Measurements from ENCODE around the gene ZNF668.

ZNF668 gene

GRCh38 chr16:31081428-31082351 is 7.7 kb upstream of the ZNF668 start:
- DNase-seq (ENCODE audit: low read depth in 2 of 2): no peak

- DNase-seq (ENCODE audit: low read depth in 2 of 2): no peak
These were observed 6.8 kb upstream of the ZNF668 start for GRCh38 chr16:31080756-31081419.

- DNase-seq (ENCODE audit: low read depth in 2 of 2): no peak
These were observed 6.1 kb upstream of the ZNF668 start for GRCh38 chr16:31080035-31080629.

GRCh38 chr16:31079342-31079944 is 5.4 kb upstream of the ZNF668 start:
- DNase-seq (ENCODE audit: low read depth in 2 of 2): no peak

- no peak for DNase-seq (ENCODE audit: low read depth in 2 of 2)
These were observed 4.7 kb upstream of the ZNF668 start for GRCh38 chr16:31078597-31079341.

GRCh38 chr16:31077592-31078396 is 3.8 kb upstream of the ZNF668 start:
- DNase-seq (ENCODE audit: low read depth in 2 of 2): no peak

GRCh38 chr16:31077024-31077423 is 3.0 kb upstream of the ZNF668 start:
- no peak for DNase-seq (ENCODE audit: low read depth in 2 of 2)

GRCh38 chr16:31076319-31076718 is 2.3 kb upstream of the ZNF668 start:
- DNase-seq (ENCODE audit: low read depth in 2 of 2): no peak

GRCh38 chr16:31074814-31075183 is 759 bp upstream of the ZNF668 start:
- DNase-seq (ENCODE audit: low read depth in 2 of 2): no peak

- DNase-seq (ENCODE audit: low read depth in 2 of 2): peak; percentile 84 to 87
These were observed 684 bp downstream of the ZNF668 start for GRCh38 chr16:31073142-31073969.

- DNase-seq (ENCODE audit: low read depth in 2 of 2): no peak
These were observed 1.4 kb downstream of the ZNF668 start for GRCh38 chr16:31072540-31073141.

GRCh38 chr16:31071861-31072260 is 2.2 kb downstream of the ZNF668 start:
- DNase-seq (ENCODE audit: low read depth in 2 of 2): no peak

GRCh38 chr16:31067342-31067741 is 6.7 kb downstream of the ZNF668 start:
- no peak for DNase-seq (ENCODE audit: low read depth in 2 of 2)

GRCh38 chr16:31064882-31065461 is 9.1 kb downstream of the ZNF668 start:
- DNase-seq (ENCODE audit: low read depth in 2 of 2): no peak

- no peak for DNase-seq (ENCODE audit: low read depth in 2 of 2)
These were observed 10.0 kb downstream of the ZNF668 start for GRCh38 chr16:31063843-31064611.

GRCh38 chr16:31063495-31063842 is 10.6 kb downstream of the ZNF668 start:
- DNase-seq (ENCODE audit: low read depth in 2 of 2): no peak

- no peak for DNase-seq (ENCODE audit: low read depth in 2 of 2)
These were observed 12.1 kb downstream of the ZNF668 start for GRCh38 chr16:31061813-31062440.
